Activated CD4-positive, alpha-beta T cell treated with anti-CD3 and anti-CD28 coated beads, Interleukin-2, amount 50 U/mL, for 1 hour (primary cell): ENCODE measurements around the gene CFAP77.
A peak's percentile ranks its signal among the peaks of the same experiment; 100 is the strongest.

Experiments used
- DNase-seq: peaks from one replicate; pipeline ENCODE4 v3.0.0-alpha.2; 2020

Gene CFAP77

GRCh38 chr9:132497731-132498130 lies 87.7 kb downstream of the CFAP77 start:
- DNase-seq: no peak

GRCh38 chr9:132498531-132499210 lies 88.7 kb downstream of the CFAP77 start:
- no peak for DNase-seq

- no peak for DNase-seq
These were observed 89.2 kb downstream of the CFAP77 start for GRCh38 chr9:132499251-132499650.

DNA sequence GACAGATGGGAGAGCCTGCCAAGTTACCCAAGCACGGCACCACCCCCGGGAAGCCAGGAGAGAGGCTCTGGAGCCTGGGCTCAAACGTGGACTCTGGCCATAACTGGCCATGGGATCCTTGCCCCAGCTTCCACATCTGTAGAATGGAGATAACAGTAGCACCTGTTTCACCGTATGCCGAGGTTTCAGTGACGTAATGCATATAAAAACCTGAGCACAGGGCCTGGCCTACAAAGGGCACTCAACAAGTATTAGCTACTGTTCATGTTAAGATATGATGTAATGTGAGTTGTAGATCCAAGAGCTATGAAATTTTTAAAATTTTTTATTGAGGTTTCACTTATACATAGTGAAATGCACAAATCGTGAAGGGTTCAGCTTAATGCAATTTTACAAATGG lies 90.2 kb downstream of the CFAP77 start:
- DNase-seq: no peak

DNA sequence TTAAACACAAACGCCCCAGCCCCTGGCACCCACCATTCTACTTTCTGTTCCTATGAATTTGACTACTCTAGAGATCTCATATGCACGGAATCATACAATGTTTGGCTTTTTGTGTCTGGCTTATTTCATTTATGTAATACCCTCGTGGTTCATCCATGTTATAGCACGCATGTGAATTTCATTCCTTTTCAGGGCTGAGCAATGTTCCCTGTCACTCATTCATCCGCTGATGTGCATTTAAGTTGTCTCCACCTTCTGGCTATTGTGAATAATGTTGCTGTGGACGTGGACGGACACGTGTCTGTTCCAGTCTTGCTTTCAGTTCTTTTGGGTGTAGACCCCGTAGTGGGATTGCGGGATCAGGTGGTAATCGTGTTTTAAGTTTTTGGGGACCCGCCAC lies 92.5 kb downstream of the CFAP77 start:
- no peak for DNase-seq

DNA sequence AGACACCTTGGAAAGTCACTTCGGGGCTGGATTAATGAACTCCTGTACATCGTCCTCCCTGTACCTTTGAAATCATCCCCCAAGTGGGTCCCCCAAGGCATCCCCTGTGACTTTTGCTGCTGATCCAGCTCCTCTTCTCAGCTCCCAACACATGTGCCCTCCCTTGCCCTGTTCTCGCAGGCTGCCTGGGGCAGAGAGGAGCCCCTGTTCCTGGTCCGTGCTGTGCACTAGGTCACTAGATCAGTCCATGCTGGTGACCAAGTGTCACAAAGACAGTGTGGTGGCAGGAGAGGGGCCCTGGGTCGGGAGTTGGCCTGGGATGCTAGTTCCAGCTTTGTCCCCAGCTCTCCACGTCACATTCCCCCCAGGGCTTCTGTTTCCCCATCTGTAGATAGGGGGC lies 93.1 kb downstream of the CFAP77 start:
- DNase-seq: no peak

- DNase-seq: no peak
These were observed 94.5 kb downstream of the CFAP77 start for GRCh38 chr9:132504488-132504887.

DNA sequence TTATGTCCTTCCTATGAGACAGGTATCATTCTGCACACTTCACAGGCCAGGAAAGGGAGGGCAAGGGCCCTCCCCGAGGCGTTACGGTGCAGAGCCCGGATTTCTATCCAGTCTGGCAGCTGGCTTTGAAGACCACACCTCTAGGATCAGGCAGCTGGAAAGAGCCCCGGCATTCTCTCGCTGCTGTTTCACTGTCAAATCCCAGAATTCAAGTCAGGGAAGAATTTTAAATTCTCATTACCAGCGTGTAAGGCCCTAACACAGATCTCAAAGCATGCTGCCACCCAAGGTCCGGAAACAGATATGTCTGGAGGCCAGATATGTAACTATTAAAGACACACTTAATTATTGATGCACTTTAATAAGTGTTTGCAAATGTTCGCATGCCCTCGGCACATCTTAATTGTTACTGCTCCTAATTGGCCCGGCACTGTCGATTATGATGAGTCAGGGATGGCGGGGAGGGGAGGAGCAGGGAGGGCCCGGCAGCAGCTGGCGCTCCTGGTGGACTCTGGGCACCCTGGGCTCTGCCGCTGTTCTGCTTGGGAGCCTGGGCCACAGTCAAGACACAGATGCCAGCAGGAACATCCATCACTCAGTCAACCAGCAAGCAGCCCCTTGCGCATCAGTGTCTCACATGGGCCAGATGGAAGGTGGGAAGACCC lies 96.1 kb downstream of the CFAP77 start:
- DNase-seq: no peak

DNA sequence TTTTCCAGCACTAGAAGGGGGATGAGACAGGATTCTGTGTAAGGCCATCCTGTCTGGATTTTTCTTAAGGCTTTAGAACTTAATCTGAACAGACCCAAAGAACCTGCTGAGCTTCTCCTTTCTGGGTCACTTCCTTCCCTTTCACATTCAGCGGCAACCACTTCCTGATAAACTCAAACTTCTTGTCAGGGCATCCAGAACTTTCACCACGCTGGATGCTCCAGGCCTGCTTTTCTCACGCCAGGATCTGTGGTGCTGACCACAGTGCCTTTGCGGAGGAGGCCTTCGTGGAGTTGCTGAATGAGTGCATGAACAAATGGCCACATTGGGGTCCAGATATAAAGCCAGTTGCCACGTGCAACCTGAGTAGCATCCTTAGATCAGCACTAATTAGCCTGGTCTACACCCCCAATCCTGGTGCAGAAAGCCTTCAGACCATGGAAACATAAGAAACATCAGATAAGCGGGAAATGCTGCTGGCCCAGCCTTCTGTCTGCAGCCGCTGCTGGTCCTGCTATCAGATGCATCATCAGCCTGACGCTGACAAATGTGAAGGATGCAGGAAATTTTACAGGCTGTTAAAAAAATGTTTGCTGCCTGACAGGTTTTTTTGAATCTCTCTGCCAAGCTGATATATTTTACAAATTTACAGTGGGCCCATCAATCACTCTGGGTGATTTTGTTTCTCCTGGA lies 97.1 kb downstream of the CFAP77 start:
- no peak for DNase-seq

DNA sequence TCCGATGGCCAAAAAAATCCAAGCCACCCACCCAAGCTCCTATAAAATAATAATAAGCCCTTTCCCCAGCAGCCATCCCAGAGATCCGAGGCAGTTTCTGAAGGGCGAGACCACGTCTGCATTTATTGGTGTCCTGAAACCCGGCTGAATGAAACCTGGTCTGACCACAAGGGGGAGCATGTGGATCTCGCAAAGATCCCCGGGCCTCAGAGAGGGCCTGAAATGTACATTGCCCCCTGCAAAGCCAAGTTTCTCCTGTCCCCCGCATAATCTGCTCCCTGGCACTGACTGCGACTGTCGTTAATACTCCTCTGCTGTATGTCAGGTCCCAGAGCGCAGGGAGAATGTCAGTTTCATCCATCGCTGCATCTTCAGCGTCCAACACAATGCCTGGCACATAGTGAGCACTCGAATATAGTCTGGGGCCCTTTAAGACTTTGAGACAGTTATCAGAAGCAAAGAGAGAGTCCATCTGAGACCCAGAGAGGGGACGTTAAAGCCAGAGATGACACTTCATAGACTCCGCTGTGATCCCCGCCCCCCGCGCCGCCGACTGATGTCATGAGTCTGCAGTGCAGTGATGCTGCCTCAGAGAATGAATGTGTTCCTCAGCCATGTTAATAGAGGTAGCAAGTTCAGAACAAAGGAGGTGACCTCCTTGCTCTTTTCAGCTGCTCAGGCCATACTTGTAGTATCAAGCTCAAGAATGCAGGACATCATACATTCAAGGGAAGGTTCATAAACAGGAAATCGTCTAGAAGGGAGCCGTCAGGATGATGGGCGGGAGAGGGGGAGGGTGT lies 97.9 kb downstream of the CFAP77 start:
- peak; percentile 62 for DNase-seq

GRCh38 chr9:132509928-132510874 lies 100.2 kb downstream of the CFAP77 start:
- DNase-seq: no peak

GRCh38 chr9:132511191-132511999 lies 101.4 kb downstream of the CFAP77 start:
- no peak for DNase-seq

- DNase-seq: no peak
These were observed 103.4 kb downstream of the CFAP77 start for GRCh38 chr9:132513416-132513815.

GRCh38 chr9:132514011-132514744 lies 104.2 kb downstream of the CFAP77 start:
- no peak for DNase-seq

GRCh38 chr9:132514821-132515220 lies 104.8 kb downstream of the CFAP77 start:
- no peak for DNase-seq

- DNase-seq: no peak
These were observed 106.3 kb downstream of the CFAP77 start for GRCh38 chr9:132516301-132516700.

- DNase-seq: no peak
These were observed 106.9 kb downstream of the CFAP77 start for GRCh38 chr9:132516911-132517310.

- DNase-seq: no peak
These were observed 108.0 kb downstream of the CFAP77 start for GRCh38 chr9:132517815-132518550.

DNA sequence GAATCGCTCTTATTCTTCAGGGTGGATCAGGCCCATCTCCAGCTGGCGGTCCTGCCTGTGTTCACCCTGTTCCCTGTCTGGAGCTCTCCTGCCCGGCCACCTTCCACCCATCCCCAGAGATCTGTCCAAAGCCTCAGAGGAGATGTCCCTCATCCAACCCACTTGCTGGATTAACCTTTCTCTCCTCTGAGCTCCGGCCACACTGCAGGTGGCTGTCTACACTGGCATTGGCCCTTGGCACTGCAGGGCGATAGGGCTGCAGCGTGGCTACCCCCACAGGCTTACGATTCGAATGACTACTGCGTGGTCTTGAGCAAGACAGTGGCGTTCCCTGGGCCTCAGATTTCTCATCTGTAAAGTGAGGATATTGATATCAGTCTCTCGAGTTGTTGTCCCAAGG lies 108.6 kb downstream of the CFAP77 start:
- no peak for DNase-seq

DNA sequence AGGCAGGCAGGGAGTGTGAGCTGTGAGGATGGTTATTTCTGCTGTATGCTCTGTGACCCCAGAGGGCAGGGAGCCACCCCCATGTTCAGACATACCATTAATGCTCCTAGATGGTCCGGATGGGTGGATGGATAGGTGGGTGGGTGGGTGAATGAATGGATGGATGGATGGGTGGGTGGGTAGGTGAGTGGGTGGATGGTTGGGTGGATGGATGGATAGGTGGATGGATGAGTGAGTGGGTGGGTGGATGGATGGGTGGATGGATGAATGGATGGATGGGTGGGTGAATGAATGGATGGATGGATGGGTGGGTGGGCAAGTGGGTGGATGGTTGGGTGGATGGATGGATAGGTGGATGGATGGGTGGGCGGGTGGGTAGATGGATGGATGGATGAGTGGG lies 109.0 kb downstream of the CFAP77 start:
- no peak for DNase-seq
